IPS-20b (cell line): Measurements from ENCODE around the gene KCNMA1.

Experiments used
- H3K27ac ChIP-seq: one replicate; pipeline ENCODE4 v1.5.1; 2013; ENCODE audit warnings: low read length
- H3K27me3 ChIP-seq: 2 replicates; pipeline ENCODE4 v1.6.1; 2013; ENCODE audit warnings: mild to moderate bottlenecking, low read length, inconsistent platforms; ENCODE audit not compliant: insufficient read depth
- H3K36me3 ChIP-seq: 2 replicates; pipeline ENCODE4 v1.6.1; 2013; ENCODE audit warnings: low read depth, mild to moderate bottlenecking, inconsistent platforms, low read length, moderate library complexity; ENCODE audit not compliant: insufficient read depth
- H3K4me1 ChIP-seq: 2 replicates; pipeline ENCODE4 v1.6.1; 2013; ENCODE audit warnings: mild to moderate bottlenecking, control low read depth, inconsistent platforms, low read length, moderate library complexity; ENCODE audit not compliant: insufficient read depth
- H3K4me3 ChIP-seq: 2 replicates; pipeline ENCODE4 v1.5.1; 2013; ENCODE audit warnings: mild to moderate bottlenecking, low read length, inconsistent platforms
- H3K9ac ChIP-seq: 2 replicates; pipeline ENCODE4 v1.6.1; 2013; ENCODE audit warnings: low read depth, mild to moderate bottlenecking, inconsistent platforms, low read length, moderate library complexity
- H3K9me3 ChIP-seq: 2 replicates; pipeline ENCODE4 v1.6.1; 2013; ENCODE audit warnings: mild to moderate bottlenecking, low read depth, low read length, inconsistent platforms; ENCODE audit not compliant: insufficient read depth

The KCNMA1 gene

GRCh38 chr10:77640167-77640566, 2.6 kb upstream of the KCNMA1 start:
- Histone ChIP-seq H3K36me3 (no peaks in the 10 kb centered on the region), H3K9ac (no peak overlapping the region), H3K27me3 (peaks cover 63% of the 10 kb centered on the region), H3K4me3 (no peak overlapping the region), H3K27ac (no peak overlapping the region), H3K4me1 (peaks cover 11% of the 10 kb centered on the region; the same call in 1 of the 2 replicates), H3K9me3 (peaks cover 12% of the 10 kb centered on the region; the same call in 1 of the 2 replicates)

- Histone ChIP-seq H3K4me3 (no peak overlapping the region), H3K4me1 (peaks cover 15% of the 10 kb centered on the region; the same call in 1 of the 2 replicates), H3K9ac (no peak overlapping the region), H3K36me3 (no peaks in the 10 kb centered on the region), H3K27ac (no peak overlapping the region), H3K9me3 (peaks cover 8% of the 10 kb centered on the region; the same call in 1 of the 2 replicates), H3K27me3 (peaks cover 67% of the 10 kb centered on the region)
These were observed 2.1 kb upstream of the KCNMA1 start for GRCh38 chr10:77639756-77640155.

- no peaks in the 10 kb centered on the region for H3K36me3 ChIP-seq
- H3K27ac ChIP-seq, result no peak overlapping the region
- H3K27me3 ChIP-seq, result peaks cover 79% of the 10 kb centered on the region
- H3K4me1 ChIP-seq, result peaks cover 16% of the 10 kb centered on the region; the same call in 1 of the 2 replicates
- peak overlapping the region; percentile 64; the same call in 1 of the 2 replicates for H3K4me3 ChIP-seq
- H3K9ac ChIP-seq, result no peak overlapping the region
- peaks cover 2% of the 10 kb centered on the region; the same call in 1 of the 2 replicates for H3K9me3 ChIP-seq
These were observed 903 bp upstream of the KCNMA1 start for GRCh38 chr10:77638321-77639101.

- Histone ChIP-seq H3K27me3 (peaks cover 83% of the 10 kb centered on the region), H3K9me3 (peaks cover 2% of the 10 kb centered on the region; the same call in 1 of the 2 replicates), H3K9ac (peak overlapping the region; percentile 23; the same call in 1 of the 2 replicates), H3K4me1 (peaks cover 16% of the 10 kb centered on the region; the same call in 1 of the 2 replicates), H3K27ac (no peak overlapping the region), H3K4me3 (peak overlapping the region; percentile 86), H3K36me3 (no peaks in the 10 kb centered on the region)
These were observed 559 bp downstream of the KCNMA1 start for GRCh38 chr10:77636967-77637531.

- Histone ChIP-seq H3K4me1 (peaks cover 16% of the 10 kb centered on the region; the same call in 1 of the 2 replicates), H3K9me3 (peaks cover 2% of the 10 kb centered on the region; the same call in 1 of the 2 replicates), H3K36me3 (no peaks in the 10 kb centered on the region), H3K27me3 (peaks cover 77% of the 10 kb centered on the region), H3K9ac (peak overlapping the region; percentile 23; the same call in 1 of the 2 replicates), H3K4me3 (peak overlapping the region; percentile 86), H3K27ac (no peak overlapping the region)
These were observed 1.2 kb downstream of the KCNMA1 start for GRCh38 chr10:77636282-77636966.

- Histone ChIP-seq H3K27me3 (peaks cover 68% of the 10 kb centered on the region), H3K4me3 (peak overlapping the region; percentile 86), H3K36me3 (no peaks in the 10 kb centered on the region), H3K9ac (no peak overlapping the region), H3K9me3 (peaks cover 2% of the 10 kb centered on the region; the same call in 1 of the 2 replicates), H3K27ac (no peak overlapping the region), H3K4me1 (peaks cover 16% of the 10 kb centered on the region; the same call in 1 of the 2 replicates)
These were observed 2.0 kb downstream of the KCNMA1 start for GRCh38 chr10:77635402-77636227.

GRCh38 chr10:77634939-77635338, 2.7 kb downstream of the KCNMA1 start:
- Histone ChIP-seq H3K4me1 (peaks cover 16% of the 10 kb centered on the region; the same call in 1 of the 2 replicates), H3K36me3 (no peaks in the 10 kb centered on the region), H3K27ac (no peak overlapping the region), H3K9me3 (peaks cover 2% of the 10 kb centered on the region; the same call in 1 of the 2 replicates), H3K27me3 (peaks cover 62% of the 10 kb centered on the region), H3K4me3 (peak overlapping the region; percentile 86), H3K9ac (no peak overlapping the region)

- peaks cover 2% of the 10 kb centered on the region; the same call in 1 of the 2 replicates for H3K9me3 ChIP-seq
- H3K27ac ChIP-seq, result no peak overlapping the region
- no peak overlapping the region for H3K9ac ChIP-seq
- no peak overlapping the region for H3K4me3 ChIP-seq
- H3K4me1 ChIP-seq, result peaks cover 23% of the 10 kb centered on the region; the same call in 1 of the 2 replicates
- H3K27me3 ChIP-seq, result peaks cover 46% of the 10 kb centered on the region
- H3K36me3 ChIP-seq, result no peaks in the 10 kb centered on the region
These were observed 4.2 kb downstream of the KCNMA1 start for GRCh38 chr10:77633376-77633775.

- Histone ChIP-seq H3K9ac (no peak overlapping the region), H3K9me3 (no peaks in the 10 kb centered on the region), H3K36me3 (no peaks in the 10 kb centered on the region), H3K27ac (no peak overlapping the region), H3K4me1 (peaks cover 23% of the 10 kb centered on the region; the same call in 1 of the 2 replicates), H3K4me3 (no peak overlapping the region), H3K27me3 (peaks cover 31% of the 10 kb centered on the region)
These were observed 6.4 kb downstream of the KCNMA1 start for GRCh38 chr10:77631241-77631640.

GRCh38 chr10:77630507-77630848, 7.1 kb downstream of the KCNMA1 start:
- H3K9ac ChIP-seq, result no peak overlapping the region
- H3K27ac ChIP-seq, result no peak overlapping the region
- H3K9me3 ChIP-seq, result no peaks in the 10 kb centered on the region
- H3K36me3 ChIP-seq, result no peaks in the 10 kb centered on the region
- H3K4me1 ChIP-seq, result peaks cover 18% of the 10 kb centered on the region; the same call in 1 of the 2 replicates
- no peak overlapping the region for H3K4me3 ChIP-seq
- peaks cover 23% of the 10 kb centered on the region for H3K27me3 ChIP-seq
